Gastrocnemius medialis (tissue), 4 donors: ENCODE results near the gene CYP2C9. TPM values are rescaled to one million over a fixed set of nuclear protein-coding genes. Genes with fewer than 3 reads are reported as not detected.
"Not testable (repeated sequence)": the region's sequence is repeated elsewhere in the genome, so short reads cannot be mapped to it uniquely, and the experiment has no call there.

Source experiments
- ATAC-seq, 2 donors: fragments of 150-250 bp; one replicate each; pipeline ENCODE4 v1.9.1; 2016
- DNase-seq, 2 donors: peaks; one replicate each; pipeline ENCODE4 v3.0.0-alpha.2; 2019
- H3K27ac ChIP-seq, 4 donors: fragments of 200-600 bp; sonication (generic); 1 replicate in 1 of 4; 2 replicates in 3 of 4; pipeline ENCODE4 v1.5.1; 2016 to 2018; ENCODE audit warnings: mild to moderate bottlenecking in 2 of 4, moderate library complexity in 1 of 4
- H3K27me3 ChIP-seq, 3 donors: fragments of 200-600 bp; sonication (generic) in 2 of 3; 1 replicate in 1 of 3; 2 replicates in 2 of 3; pipeline versions ENCODE4 v1.5.1 to v1.6.0; 2016 to 2019; ENCODE audit warnings: mild to moderate bottlenecking in 1 of 3, moderate library complexity in 1 of 3
- H3K36me3 ChIP-seq, 2 donors: fragments of 200-600 bp; sonication (generic) in 1 of 2; one replicate each; pipeline ENCODE4 v1.5.1; 2017 to 2018
- H3K4me1 ChIP-seq, 2 donors: fragments of 200-600 bp; sonication (generic) in 1 of 2; one replicate each; pipeline ENCODE4 v1.5.1; 2016 to 2017; ENCODE audit warnings: mild to moderate bottlenecking in 2 of 2
- H3K4me3 ChIP-seq, 4 donors: fragments of 200-600 bp; sonication (generic) in 3 of 4; 1 replicate in 1 of 4; 2 replicates in 3 of 4; pipeline ENCODE4 v1.5.1; 2016 to 2019; ENCODE audit warnings: mild to moderate bottlenecking in 2 of 4
- H3K9me3 ChIP-seq, 3 donors: fragments of 200-600 bp; sonication (generic) in 2 of 3; 1 replicate in 1 of 3; 2 replicates in 2 of 3; pipeline ENCODE4 v1.5.1; 2016 to 2019
- POLR2A ChIP-seq, 2 donors: fragments of 450-650 bp; IDR thresholded peaks; one replicate each; pipeline ENCODE4 v1.6.1; 2017; ENCODE audit warnings: antibody characterized with exemption in 2 of 2, mild to moderate bottlenecking in 2 of 2, moderate library complexity in 2 of 2
- in situ Hi-C, 4 donors: fragments of 200-750 bp; cut with MboI; loops; one replicate each; pipeline versions ENCODE4 v1.15.0 to v1.8.0; 2017; ENCODE audit warnings: low sequenced_read_pairs in 4 of 4
- intact Hi-C: fragments of 100-400 bp; cut with DNase I; formaldehyde crosslinking; loops from one replicate; pipeline ENCODE4 v1.15.1; 2023; ENCODE audit warnings: low total_unique reads
- total RNA-seq, 4 donors: library from RNA; depleted of rRNA; stranded (reverse); fragments of >200 nt; gene quantifications; one replicate each; pipeline versions ENCODE4 v1.1.0 to v1.2.3, GENCODE V29; 2016
- TF ChIP-seq, protein P1 (sequence below), 5 experiments: fragments of 450-650 bp in 3 of 5; fragments of 200-600 bp in 2 of 5; sonication (generic) in 2 of 5; IDR thresholded peaks in 4 of 5; conservative IDR thresholded peaks in 1 of 5; 1 replicate in 4 of 5; 2 replicates in 1 of 5; pipeline ENCODE4 v1.5.1; 2016 to 2019; ENCODE audit warnings: antibody characterized with exemption in 5 of 5, mild to moderate bottlenecking in 3 of 5, moderate library complexity in 3 of 5

The CYP2C9 gene
- total RNA-seq, 4 donors from 2014 or later, result 0.75 TPM; not detected in 3

DNA sequence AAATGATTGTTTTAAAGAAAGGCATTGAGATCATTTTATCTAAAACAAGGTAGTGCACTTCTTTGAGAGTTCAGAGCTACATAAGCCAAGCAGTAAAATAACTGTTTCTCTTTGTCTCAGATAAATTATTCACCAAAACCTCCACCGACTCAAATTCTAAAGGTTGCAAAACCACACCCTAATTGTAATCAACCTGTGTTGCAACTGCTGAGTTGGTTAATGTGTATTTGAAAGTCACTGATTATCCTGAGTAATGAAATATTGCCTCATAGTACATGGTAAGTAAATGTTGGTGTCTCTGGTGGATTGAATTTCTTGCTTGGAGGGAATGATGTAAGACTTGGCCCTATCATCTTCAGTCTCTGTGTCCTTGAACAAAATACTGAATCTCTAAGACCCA, 35.9 kb upstream of the CYP2C9 start:
- Histone ChIP-seq H3K36me3 (no peaks in the 10 kb centered on the region), H3K4me1 (no peaks in the 10 kb centered on the region), H3K27me3 (no peaks in the 10 kb centered on the region), H3K27ac (no peak overlapping the region), H3K4me3 (no peak overlapping the region), H3K9me3 (peaks cover 0 to 7% (median 0%) of the 10 kb centered on the region in 3 donors)
- in situ Hi-C loops (no loop called here), intact Hi-C loops (no loop called here)
- TF ChIP-seq, protein P1, sequence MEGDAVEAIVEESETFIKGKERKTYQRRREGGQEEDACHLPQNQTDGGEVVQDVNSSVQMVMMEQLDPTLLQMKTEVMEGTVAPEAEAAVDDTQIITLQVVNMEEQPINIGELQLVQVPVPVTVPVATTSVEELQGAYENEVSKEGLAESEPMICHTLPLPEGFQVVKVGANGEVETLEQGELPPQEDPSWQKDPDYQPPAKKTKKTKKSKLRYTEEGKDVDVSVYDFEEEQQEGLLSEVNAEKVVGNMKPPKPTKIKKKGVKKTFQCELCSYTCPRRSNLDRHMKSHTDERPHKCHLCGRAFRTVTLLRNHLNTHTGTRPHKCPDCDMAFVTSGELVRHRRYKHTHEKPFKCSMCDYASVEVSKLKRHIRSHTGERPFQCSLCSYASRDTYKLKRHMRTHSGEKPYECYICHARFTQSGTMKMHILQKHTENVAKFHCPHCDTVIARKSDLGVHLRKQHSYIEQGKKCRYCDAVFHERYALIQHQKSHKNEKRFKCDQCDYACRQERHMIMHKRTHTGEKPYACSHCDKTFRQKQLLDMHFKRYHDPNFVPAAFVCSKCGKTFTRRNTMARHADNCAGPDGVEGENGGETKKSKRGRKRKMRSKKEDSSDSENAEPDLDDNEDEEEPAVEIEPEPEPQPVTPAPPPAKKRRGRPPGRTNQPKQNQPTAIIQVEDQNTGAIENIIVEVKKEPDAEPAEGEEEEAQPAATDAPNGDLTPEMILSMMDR (IDR thresholded peaks at IDR 0.05 in 4 of 5, conservative IDR thresholded peaks at IDR 0.05 in 1 of 5), result no peak
- TF ChIP-seq POLR2A (IDR thresholded peaks at IDR 0.05), result no peak
- DNase-seq, result no peak
- no peak for ATAC-seq

DNA sequence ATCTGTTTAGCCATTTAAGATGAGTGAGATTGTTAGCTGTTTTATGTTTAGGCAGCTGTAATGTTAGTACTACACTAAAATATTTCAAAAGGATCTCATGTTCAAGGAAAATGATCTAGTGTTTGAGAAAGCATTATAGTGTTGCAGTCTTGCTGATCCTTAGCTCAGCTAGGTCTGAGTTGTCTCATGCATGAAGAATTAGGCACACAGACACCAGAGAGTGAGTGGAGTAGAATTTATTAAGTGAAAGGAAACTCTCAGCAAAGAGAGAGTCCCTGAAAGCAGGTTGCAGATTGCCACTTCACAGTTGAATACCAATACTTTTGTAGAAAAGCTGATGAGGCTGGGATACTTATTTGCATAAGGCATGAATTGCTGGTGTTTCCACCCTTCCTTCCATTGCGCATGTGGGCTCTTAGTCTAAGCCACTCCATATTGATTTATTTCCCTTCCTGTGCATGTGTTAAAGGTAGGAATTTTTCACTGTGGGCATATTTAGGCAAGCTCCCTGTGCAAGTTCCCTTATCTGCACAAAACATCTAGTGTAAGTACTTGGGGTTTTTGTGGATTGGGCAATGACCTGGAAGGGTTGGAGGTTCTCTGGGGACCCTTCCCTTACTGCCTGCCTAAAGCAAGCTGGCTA, 33.8 kb upstream of the CYP2C9 start:
- H3K36me3 ChIP-seq, intact Hi-C loops, H3K4me3 ChIP-seq, ATAC-seq, H3K4me1 ChIP-seq, in situ Hi-C loops, H3K27ac ChIP-seq, H3K27me3 ChIP-seq, DNase-seq: not testable (repeated sequence)
- peaks cover 0 to 10% (median 0%) of the 10 kb centered on the region in 3 donors for H3K9me3 ChIP-seq

DNA sequence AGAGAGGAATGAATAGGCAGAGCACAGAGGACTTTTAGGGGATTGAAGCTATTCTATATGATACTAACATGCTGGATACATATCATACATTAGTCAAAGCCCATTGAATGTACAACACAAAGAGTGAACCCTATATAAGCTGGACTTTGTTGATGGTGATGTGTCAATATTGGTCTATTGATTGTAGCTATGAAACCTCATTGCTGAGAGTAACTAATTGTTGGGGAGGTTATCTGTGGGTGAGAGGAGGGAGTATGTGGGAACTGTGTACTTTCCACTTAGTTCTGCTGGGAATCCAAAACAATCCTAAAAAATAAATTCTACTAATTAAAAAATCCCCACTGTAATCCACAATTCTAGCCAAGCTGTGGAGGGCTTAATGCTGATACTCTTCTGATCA, 22.0 kb upstream of the CYP2C9 start:
- in situ Hi-C loops, result no loop called here
- H3K4me3 ChIP-seq, result no peak overlapping the region
- H3K27ac ChIP-seq, result no peak overlapping the region
- ATAC-seq, result no peak
- intact Hi-C loops, result no loop called here
- no peak for DNase-seq
- TF ChIP-seq, protein P1 (IDR thresholded peaks at IDR 0.05 in 4 of 5, conservative IDR thresholded peaks at IDR 0.05 in 1 of 5), result no peak
- no peak for TF ChIP-seq POLR2A (IDR thresholded peaks at IDR 0.05)
- no peaks in the 10 kb centered on the region for H3K27me3 ChIP-seq
- H3K4me1 ChIP-seq, result no peaks in the 10 kb centered on the region
- no peaks in the 10 kb centered on the region for H3K36me3 ChIP-seq
- H3K9me3 ChIP-seq, result no peaks in the 10 kb centered on the region

DNA sequence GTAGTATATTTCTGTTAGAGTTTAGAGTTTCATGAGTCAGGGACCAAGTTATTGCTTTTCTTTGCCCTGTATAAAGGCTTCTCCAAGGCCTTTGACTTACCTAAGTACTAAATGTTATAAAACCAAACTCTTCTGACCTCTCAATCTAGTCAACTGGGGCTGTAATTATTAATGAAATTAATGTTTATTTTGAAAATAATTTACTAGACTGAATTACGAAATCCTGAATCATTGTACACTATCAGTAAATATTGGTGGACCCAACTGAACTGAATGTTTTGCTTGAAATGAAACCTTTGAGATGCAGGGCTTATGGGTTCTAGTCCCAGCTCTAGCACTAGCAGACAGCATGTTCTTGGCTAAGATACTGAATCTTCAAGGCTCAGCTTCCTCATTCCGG, 1.7 kb upstream of the CYP2C9 start:
- Histone ChIP-seq H3K27ac (no peak overlapping the region), H3K27me3 (no peaks in the 10 kb centered on the region), H3K9me3 (no peaks in the 10 kb centered on the region), H3K36me3 (no peaks in the 10 kb centered on the region), H3K4me1 (no peaks in the 10 kb centered on the region), H3K4me3 (no peak overlapping the region)
- intact Hi-C loops, result no loop called here
- in situ Hi-C loops, result no loop called here
- DNase-seq (no peak), ATAC-seq (no peak)
- TF ChIP-seq, protein P1 (IDR thresholded peaks at IDR 0.05 in 4 of 5, conservative IDR thresholded peaks at IDR 0.05 in 1 of 5), result no peak
- no peak for TF ChIP-seq POLR2A (IDR thresholded peaks at IDR 0.05)

DNA sequence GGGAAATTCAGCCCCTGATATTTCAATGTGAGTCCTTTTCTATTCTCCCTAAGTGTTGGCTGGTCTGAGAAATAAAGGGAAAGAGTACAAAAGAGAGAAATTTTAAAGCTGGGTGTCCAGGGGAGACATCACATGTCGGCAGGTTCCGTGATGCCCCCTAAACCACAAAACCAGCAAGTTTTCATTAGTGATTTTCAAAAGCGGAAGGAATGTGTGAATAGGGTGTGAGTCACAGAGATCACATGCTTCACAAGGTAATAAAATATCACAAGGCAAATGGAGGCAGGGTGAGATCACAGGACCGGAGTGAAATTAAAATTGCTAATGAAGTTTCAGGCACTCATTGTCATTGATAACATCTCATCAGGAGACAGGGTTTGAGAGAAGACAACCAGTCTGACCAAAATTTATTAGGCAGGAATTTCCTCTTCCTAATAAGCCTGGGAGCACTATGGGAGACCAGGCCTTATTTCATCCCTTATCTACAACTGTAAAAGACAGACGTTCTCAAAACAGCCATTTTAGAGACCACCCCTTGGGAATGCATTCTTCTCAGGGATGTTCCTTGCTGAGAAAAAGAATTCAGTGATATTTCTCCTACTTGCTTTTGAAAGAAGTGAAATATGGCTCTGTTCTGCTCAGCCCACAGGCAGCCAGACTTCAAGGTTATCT, 5.1 kb downstream of the CYP2C9 start:
- H3K36me3 ChIP-seq, H3K27ac ChIP-seq, H3K4me1 ChIP-seq, H3K4me3 ChIP-seq, in situ Hi-C loops, intact Hi-C loops, H3K27me3 ChIP-seq, H3K9me3 ChIP-seq, DNase-seq, ATAC-seq: not testable (repeated sequence)

DNA sequence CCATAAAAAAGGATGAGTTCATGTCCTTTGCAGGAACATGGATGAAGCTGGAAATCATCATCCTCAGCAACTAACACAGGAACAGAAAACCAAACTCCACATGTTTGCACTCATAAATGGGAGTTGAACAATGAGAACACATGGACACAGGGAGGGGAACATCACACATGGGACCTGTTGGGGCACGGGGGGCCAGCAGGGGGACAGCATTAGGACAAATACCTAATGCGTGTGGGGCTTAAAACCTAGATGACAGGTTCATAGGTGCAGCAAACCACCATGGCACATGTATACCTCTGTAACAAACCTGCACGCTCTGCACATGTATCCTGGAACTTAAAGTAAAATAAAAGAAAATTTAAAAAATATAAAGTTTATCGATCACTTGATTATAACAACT, 7.7 kb downstream of the CYP2C9 start:
- H3K4me3 ChIP-seq, H3K4me1 ChIP-seq, DNase-seq, H3K27me3 ChIP-seq, intact Hi-C loops, H3K9me3 ChIP-seq, H3K36me3 ChIP-seq, ATAC-seq, H3K27ac ChIP-seq, in situ Hi-C loops: not testable (repeated sequence)
